DMS114 treated with DMSO at 0.1 percent for 48 hours (cell line): ENCODE data around the gene CDAN1.
A peak's percentile ranks its signal among the peaks of the same experiment; 100 is the strongest.
"Not testable (repeated sequence)": the region's sequence is repeated elsewhere in the genome, so short reads cannot be mapped to it uniquely, and the experiment has no call there.

Source experiments
- DNase-seq: peaks from one replicate; lab custom pipeline; 2025; ENCODE audit not compliant: unreplicated experiment; lab: John Stamatoyannopoulos, UW

The CDAN1 gene

GRCh38 chr15:42736793-42737528 is at the start of gene CDAN1:
TSS of gene CDAN1 (minus strand) at chr15:42737128. CDS start at chr15:42737102, 26 bp downstream.
- DNase-seq = peak; percentile 54

- DNase-seq = no peak
These were observed 48.6 kb upstream of the CDAN1 start for GRCh38 chr15:42785569-42785968.

- no peak for DNase-seq
These were observed 47.8 kb upstream of the CDAN1 start for GRCh38 chr15:42784705-42785104.

- DNase-seq = no peak
These were observed 45.8 kb upstream of the CDAN1 start for GRCh38 chr15:42782716-42783115.

GRCh38 chr15:42775416-42775815 is 38.5 kb upstream of the CDAN1 start:
- DNase-seq = no peak

GRCh38 chr15:42772901-42773300 is 36.0 kb upstream of the CDAN1 start:
- DNase-seq = no peak

- no peak for DNase-seq
These were observed 35.2 kb upstream of the CDAN1 start for GRCh38 chr15:42772144-42772543.

- not testable (repeated sequence) for DNase-seq
These were observed 29.2 kb upstream of the CDAN1 start for GRCh38 chr15:42766109-42766508.

- not testable (repeated sequence) for DNase-seq
These were observed 27.3 kb upstream of the CDAN1 start for GRCh38 chr15:42764154-42764731.

- DNase-seq = not testable (repeated sequence)
These were observed 24.9 kb upstream of the CDAN1 start for GRCh38 chr15:42761813-42762212.

GRCh38 chr15:42760759-42761158 is 23.8 kb upstream of the CDAN1 start:
- no peak for DNase-seq

GRCh38 chr15:42759093-42759492 is 22.2 kb upstream of the CDAN1 start:
- no peak for DNase-seq

GRCh38 chr15:42750306-42750705 is 13.4 kb upstream of the CDAN1 start:
- DNase-seq = no peak

- DNase-seq = no peak
These were observed 12.3 kb upstream of the CDAN1 start for GRCh38 chr15:42749266-42749665.

- no peak for DNase-seq
These were observed 7.3 kb upstream of the CDAN1 start for GRCh38 chr15:42744195-42744594.

GRCh38 chr15:42742149-42742548 is 5.2 kb upstream of the CDAN1 start:
- DNase-seq = no peak

GRCh38 chr15:42741710-42742109 is 4.8 kb upstream of the CDAN1 start:
- no peak for DNase-seq

GRCh38 chr15:42737529-42738328 is 801 bp upstream of the CDAN1 start:
- DNase-seq = no peak

GRCh38 chr15:42736178-42736792 is 643 bp downstream of the CDAN1 start:
- DNase-seq = no peak

GRCh38 chr15:42735382-42736165 is 1.4 kb downstream of the CDAN1 start:
- DNase-seq = no peak
